HT-29 (cell line): ENCODE results near the gene GTF3C5. TPM values are rescaled to one million over a fixed set of nuclear protein-coding genes. Genes with fewer than 3 reads are reported as not detected.
"Not testable (repeated sequence)": the region's sequence is repeated elsewhere in the genome, so short reads cannot be mapped to it uniquely, and the experiment has no call there.

ENCODE experiments used
- DNase-seq: peaks from one replicate; pipeline ENCODE4 v3.0.0-alpha.2; 2015; ENCODE audit warnings: low spot score
- total RNA-seq: library from RNA; depleted of rRNA; stranded (reverse); fragments of >200 nt; shearing (Covaris generic); gene quantifications from 2 replicates; pipeline ENCODE4 v1.2.3, GENCODE V29; 2014

GTF3C5 gene
- total RNA-seq, 1 experiment from 2014 or later = 159 TPM

GRCh38 chr9:133054966-133055365 is 24.2 kb downstream of the GTF3C5 start:
- no peak for DNase-seq

GRCh38 chr9:133055788-133056420 is 25.1 kb downstream of the GTF3C5 start:
- DNase-seq = no peak

DNA sequence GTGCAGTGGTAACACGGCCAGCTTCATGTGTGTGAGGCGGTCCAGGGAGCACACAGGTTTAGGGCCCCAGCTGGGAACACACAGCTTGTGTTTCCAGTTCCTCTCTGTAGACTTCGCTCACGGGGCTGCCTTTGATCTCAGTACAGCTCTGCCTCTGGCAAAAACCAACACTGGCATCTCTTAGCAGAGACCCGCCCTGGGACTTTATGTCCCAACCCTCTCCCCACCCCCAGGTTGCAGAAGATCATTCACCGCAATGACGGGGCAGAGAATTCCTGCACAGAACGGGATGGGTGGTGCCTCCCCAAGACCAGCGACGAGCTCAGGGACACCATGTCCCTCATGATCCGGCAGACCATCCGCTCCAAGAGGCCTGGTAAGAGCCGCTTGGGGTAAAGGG is 25.7 kb downstream of the GTF3C5 start:
- DNase-seq = no peak

DNA sequence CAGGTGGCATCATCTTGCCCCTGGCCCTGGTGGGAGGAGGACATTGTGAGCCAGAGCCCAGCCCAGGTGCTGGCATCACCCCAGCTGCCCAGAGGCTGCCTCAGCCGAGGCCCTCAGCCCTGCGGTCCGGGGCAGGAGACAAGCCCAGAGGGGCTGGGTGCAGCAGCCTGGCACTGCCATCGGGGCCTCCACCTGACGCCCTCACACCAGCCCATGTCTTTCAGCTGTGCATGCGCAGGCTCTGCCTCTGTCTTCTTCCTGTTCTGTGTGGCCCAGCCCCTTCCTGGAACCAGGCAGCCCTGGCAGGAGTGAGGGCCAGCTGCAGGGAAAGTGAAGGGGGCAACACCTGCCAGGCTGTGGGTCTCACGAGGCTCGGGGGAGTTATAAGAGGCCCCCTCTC is 26.2 kb downstream of the GTF3C5 start:
- no peak for DNase-seq

DNA sequence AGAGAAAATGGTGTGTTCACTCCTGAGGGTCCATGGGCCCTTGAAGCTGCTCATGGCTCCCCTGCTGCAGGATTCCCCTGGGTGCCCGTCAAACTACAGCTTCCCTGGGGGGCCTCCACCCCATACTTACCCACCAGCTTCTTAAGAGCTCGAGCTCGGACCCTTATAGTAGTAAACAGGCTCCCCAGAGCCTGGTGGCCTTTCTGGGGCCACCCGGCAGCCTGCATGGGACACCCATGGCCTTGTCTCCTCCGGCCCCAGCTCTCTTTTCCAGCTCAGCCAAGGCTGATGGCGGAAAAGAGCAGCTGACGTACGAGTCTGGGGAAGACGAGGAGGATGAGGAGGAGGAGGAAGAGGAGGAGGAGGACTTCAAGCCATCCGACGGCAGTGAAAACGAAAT is 26.8 kb downstream of the GTF3C5 start:
- no peak for DNase-seq

DNA sequence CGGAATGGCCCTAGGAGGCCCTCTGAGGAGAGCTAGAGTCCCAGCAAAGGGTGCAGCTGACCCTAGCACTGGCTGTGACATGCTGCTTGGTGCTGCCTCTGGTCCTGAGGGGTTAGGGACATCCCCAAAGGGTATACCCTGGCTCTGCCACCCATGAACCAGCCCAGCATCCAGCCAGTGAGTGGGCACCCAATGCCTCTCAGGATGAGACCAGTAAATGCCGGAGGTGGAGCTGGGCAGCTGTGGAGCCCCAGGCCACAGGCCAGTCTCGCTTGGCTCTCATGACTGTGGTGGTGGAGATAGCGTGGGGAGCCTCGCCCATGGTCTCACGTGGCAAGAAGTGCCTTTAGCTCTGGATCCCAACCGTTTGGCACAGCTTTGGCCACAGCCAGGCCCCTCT is 27.3 kb downstream of the GTF3C5 start:
- DNase-seq = no peak

GRCh38 chr9:133058550-133059320 is 27.9 kb downstream of the GTF3C5 start:
- DNase-seq = no peak

- DNase-seq = no peak
Measured at GRCh38 chr9:133059623-133060022, 28.8 kb downstream of the GTF3C5 start.

- DNase-seq = no peak
Measured at GRCh38 chr9:133060417-133060841, 29.6 kb downstream of the GTF3C5 start.

GRCh38 chr9:133061019-133061763 is 30.4 kb downstream of the GTF3C5 start:
- DNase-seq = not testable (repeated sequence)

DNA sequence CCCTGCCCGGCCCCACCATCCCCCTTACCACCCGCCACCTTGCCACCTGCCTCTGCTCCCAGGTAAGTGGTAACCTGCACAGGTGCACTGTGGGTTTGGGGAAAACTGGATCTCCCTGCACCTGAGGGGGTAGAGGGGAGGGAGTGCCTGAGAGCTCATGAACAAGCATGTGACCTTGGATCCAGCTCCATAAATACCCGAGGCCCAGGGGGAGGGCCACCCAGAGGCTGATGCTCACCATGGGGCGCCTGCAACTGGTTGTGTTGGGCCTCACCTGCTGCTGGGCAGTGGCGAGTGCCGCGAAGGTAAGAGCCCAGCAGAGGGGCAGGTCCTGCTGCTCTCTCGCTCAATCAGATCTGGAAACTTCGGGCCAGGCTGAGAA is 31.0 kb downstream of the GTF3C5 start, which contains the start of gene CEL:
TSS of gene CEL (plus strand) at position 218 of the 382 bp plus-strand sequence. CDS start at position 240, 22 bp downstream.
- DNase-seq = not testable (repeated sequence)

DNA sequence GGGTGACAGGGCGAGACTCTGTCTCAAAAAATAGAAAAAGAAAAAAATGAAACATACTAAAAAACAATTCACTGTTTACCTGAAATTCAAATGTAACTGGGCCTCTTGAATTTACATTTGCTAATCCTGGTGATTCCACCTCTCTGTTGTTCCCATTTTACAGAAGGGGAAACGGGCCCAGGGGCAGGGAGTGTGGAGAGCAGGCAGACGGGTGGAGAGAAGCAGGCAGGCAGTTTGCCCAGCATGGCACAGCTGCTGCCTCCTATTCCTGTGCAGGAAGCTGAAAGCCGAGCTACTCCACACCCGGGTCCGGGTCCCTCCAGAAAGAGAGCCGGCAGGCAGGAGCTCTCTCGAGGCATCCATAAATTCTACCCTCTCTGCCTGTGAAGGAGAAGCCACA is 31.8 kb downstream of the GTF3C5 start:
- DNase-seq = not testable (repeated sequence)

DNA sequence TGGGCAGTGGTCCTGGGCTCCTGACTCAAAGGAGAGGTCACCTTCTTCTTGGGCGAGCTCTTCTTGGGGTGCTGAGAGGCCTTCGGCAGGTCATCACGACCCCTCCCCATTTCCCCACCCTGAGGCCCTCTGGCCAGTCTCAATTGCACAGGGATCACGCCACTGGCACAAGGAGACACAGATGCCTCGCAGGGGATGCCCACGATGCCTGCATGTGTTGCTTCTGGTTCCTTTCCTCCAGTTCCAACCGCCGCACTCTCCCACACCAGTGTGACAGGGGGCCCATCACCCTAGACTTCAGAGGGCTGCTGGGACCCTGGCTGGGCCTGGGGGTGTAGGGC is 32.3 kb downstream of the GTF3C5 start:
- DNase-seq = no peak

GRCh38 chr9:133063500-133064231 is 32.9 kb downstream of the GTF3C5 start:
- no peak for DNase-seq

DNA sequence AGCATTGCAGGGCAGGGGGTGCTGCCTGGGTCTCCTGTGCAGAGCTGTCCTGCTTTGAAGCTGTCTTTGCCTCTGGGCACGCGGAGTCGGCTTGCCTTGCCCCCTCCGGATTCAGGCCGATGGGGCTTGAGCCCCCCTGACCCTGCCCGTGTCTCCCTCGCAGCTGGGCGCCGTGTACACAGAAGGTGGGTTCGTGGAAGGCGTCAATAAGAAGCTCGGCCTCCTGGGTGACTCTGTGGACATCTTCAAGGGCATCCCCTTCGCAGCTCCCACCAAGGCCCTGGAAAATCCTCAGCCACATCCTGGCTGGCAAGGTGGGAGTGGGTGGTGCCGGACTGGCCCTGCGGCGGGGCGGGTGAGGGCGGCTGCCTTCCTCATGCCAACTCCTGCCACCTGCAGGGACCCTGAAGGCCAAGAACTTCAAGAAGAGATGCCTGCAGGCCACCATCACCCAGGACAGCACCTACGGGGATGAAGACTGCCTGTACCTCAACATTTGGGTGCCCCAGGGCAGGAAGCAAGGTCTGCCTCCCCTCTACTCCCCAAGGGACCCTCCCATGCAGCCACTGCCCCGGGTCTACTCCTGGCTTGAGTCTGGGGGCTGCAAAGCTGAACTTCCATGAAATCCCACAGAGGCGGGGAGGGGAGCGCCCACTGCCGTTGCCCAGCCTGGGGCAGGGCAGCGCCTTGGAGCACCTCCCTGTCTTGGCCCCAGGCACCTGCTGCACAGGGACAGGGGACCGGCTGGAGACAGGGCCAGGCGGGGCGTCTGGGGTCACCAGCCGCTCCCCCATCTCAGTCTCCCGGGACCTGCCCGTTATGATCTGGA is 33.7 kb downstream of the GTF3C5 start:
- no peak for DNase-seq

DNA sequence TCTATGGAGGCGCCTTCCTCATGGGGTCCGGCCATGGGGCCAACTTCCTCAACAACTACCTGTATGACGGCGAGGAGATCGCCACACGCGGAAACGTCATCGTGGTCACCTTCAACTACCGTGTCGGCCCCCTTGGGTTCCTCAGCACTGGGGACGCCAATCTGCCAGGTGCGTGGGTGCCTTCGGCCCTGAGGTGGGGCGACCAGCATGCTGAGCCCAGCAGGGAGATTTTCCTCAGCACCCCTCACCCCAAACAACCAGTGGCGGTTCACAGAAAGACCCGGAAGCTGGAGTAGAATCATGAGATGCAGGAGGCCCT is 34.2 kb downstream of the GTF3C5 start:
- DNase-seq = no peak

DNA sequence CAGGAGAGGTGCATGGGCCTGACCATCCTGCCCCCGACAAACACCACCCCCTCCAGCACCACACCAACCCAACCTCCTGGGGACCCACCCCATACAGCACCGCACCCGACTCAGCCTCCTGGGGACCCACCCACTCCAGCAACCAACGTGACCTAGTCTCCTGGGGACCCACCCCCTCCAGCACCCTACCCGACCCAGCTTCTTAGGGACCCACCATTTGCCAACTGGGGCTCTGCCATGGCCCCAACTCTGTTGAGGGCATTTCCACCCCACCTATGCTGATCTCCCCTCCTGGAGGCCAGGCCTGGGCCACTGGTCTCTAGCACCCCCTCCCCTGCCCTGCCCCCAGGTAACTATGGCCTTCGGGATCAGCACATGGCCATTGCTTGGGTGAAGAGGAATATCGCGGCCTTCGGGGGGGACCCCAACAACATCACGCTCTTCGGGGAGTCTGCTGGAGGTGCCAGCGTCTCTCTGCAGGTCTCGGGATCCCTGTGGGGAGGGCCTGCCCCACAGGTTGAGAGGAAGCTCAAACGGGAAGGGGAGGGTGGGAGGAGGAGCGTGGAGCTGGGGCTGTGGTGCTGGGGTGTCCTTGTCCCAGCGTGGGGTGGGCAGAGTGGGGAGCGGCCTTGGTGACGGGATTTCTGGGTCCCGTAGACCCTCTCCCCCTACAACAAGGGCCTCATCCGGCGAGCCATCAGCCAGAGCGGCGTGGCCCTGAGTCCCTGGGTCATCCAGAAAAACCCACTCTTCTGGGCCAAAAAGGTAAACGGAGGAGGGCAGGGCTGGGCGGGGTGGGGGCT is 35.6 kb downstream of the GTF3C5 start:
- DNase-seq = no peak

DNA sequence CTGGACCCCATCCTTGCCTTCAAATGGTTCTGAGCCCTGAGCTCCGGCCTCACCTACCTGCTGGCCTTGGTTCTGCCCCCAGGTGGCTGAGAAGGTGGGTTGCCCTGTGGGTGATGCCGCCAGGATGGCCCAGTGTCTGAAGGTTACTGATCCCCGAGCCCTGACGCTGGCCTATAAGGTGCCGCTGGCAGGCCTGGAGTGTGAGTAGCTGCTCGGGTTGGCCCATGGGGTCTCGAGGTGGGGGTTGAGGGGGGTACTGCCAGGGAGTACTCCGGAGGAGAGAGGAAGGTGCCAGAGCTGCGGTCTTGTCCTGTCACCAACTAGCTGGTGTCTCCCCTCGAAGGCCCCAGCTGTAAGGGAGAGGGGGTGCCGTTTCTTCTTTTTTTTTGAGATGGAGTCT is 36.2 kb downstream of the GTF3C5 start:
- no peak for DNase-seq

DNA sequence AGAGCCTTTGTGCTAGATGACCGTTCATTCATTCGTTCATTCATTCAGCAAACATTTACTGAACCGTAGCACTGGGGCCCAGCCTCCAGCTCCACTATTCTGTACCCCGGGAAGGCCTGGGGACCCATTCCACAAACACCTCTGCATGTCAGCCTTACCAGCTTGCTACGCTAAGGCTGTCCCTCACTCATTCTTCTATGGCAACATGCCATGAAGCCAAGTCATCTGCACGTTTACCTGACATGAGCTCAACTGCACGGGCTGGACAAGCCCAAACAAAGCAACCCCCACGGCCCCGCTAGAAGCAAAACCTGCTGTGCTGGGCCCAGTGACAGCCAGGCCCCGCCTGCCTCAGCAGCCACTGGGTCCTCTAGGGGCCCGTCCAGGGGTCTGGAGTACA is 37.0 kb downstream of the GTF3C5 start:
- no peak for DNase-seq

DNA sequence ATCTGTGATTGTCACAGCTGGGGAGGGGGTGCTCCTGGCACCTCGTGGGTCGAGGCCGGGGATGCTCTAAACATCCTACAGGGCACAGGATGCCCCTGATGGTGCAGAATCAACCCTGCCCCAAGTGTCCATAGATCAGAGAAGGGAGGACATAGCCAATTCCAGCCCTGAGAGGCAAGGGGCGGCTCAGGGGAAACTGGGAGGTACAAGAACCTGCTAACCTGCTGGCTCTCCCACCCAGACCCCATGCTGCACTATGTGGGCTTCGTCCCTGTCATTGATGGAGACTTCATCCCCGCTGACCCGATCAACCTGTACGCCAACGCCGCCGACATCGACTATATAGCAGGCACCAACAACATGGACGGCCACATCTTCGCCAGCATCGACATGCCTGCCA is 37.6 kb downstream of the GTF3C5 start:
- DNase-seq = not testable (repeated sequence)
